ENCODE data around the gene TLN1.

GRCh38 chr9:35771075-35771433 is 39.1 kb upstream of the TLN1 start:
- TF ChIP-seq EZH2 (IDR thresholded peaks at IDR 0.05; ENCODE audit: insufficient read depth, poor library complexity, severe bottlenecking) (no peak), EZH2phosphoT487 (IDR thresholded peaks at IDR 0.05; ENCODE audit: insufficient read depth, low read depth) (no peak)
